ENCODE data around the gene PGF. TPM values are rescaled to one million over a fixed set of nuclear protein-coding genes. Genes with fewer than 3 reads are reported as not detected.

The PGF gene
- total and polyA plus RNA-seq, 2 of the 13 experiments (the other 11 are each of a cell fraction or from before 2014, with no cell fraction given): 10.7 to 27.5 TPM

- TF ChIP-seq ZNF256 (CRISPR knock-in tag; conservative IDR thresholded peaks at IDR 0.05) (0 out of 2 replicates have a peak, but pooled peaks have one; percentile 59), MIXL1 (CRISPR knock-in tag; IDR thresholded peaks at IDR 0.05) (0 out of 2 replicates have a peak, but pooled peaks have one; percentile 27), MXD1 (CRISPR knock-in tag; IDR thresholded peaks at IDR 0.05) (peak; percentile 86; the same call in 1 of the 2 replicates), SPEN (CRISPR knock-in tag; IDR thresholded peaks at IDR 0.05; ENCODE audit: low read depth) (peak; percentile 47; the same call in 1 of the 2 replicates), NRL (CRISPR knock-in tag; IDR thresholded peaks at IDR 0.05; ENCODE audit: borderline replicate concordance) (no peak), ZNF556 (CRISPR knock-in tag; IDR thresholded peaks at IDR 0.05; ENCODE audit: borderline replicate concordance) (peak; percentile 45; the same call in 1 of the 2 replicates), LCORL (IDR thresholded peaks at IDR 0.05) (no peak), LCORL (CRISPR knock-in tag; IDR thresholded peaks at IDR 0.05) (0 out of 2 replicates have a peak, but pooled peaks have one; percentile 12), ZEB1 (IDR thresholded peaks at IDR 0.05; ENCODE audit: insufficient replicate concordance, low read depth) (peak; percentile 72), GABPA (IDR thresholded peaks at IDR 0.05; ENCODE audit: low read depth, low read length) (peak; percentile 93), GABPA (CRISPR knock-in tag; IDR thresholded peaks at IDR 0.05; ENCODE audit: low read depth) (peak; percentile 98), ZNF777 (CRISPR knock-in tag; IDR thresholded peaks at IDR 0.05) (peak; percentile 90), POLR2A (IDR thresholded peaks at IDR 0.05; ENCODE audit: insufficient read depth in 1 of 2, low read depth in 2 of 2, low read length in 2 of 2) (peak; percentile 29 to 72), GATAD1 (CRISPR knock-in tag; IDR thresholded peaks at IDR 0.05) (peak; percentile 94), GZF1 (CRISPR knock-in tag; IDR thresholded peaks at IDR 0.05) (peak; percentile 80; the same call in 1 of the 2 replicates), CENPX (CRISPR knock-in tag; IDR thresholded peaks at IDR 0.05) (no peak), SIN3A (IDR thresholded peaks at IDR 0.05; ENCODE audit: borderline replicate concordance, low read depth, low read length) (peak; percentile 78; the same call in 1 of the 2 replicates), TARDBP (CRISPR knock-in tag; IDR thresholded peaks at IDR 0.05) (peak; percentile 59; the same call in 1 of the 2 replicates), ZBTB2 (CRISPR knock-in tag; IDR thresholded peaks at IDR 0.05; ENCODE audit: low read depth) (no peak), HMG20B (CRISPR knock-in tag; conservative IDR thresholded peaks at IDR 0.05) (no peak; the same call in 1 of the 2 replicates), ZNF724P (CRISPR knock-in tag; IDR thresholded peaks at IDR 0.05; ENCODE audit: borderline replicate concordance) (no peak), EED (CRISPR knock-in tag; IDR thresholded peaks at IDR 0.05) (no peak), EP300 (IDR thresholded peaks at IDR 0.05; ENCODE audit: low read depth in 2 of 2, low read length in 2 of 2) (no peak), EP300 (CRISPR knock-in tag; IDR thresholded peaks at IDR 0.05; ENCODE audit: borderline replicate concordance) (0 out of 2 replicates have a peak, but pooled peaks have one; percentile 8)
- TF ChIP-seq, protein P1, sequence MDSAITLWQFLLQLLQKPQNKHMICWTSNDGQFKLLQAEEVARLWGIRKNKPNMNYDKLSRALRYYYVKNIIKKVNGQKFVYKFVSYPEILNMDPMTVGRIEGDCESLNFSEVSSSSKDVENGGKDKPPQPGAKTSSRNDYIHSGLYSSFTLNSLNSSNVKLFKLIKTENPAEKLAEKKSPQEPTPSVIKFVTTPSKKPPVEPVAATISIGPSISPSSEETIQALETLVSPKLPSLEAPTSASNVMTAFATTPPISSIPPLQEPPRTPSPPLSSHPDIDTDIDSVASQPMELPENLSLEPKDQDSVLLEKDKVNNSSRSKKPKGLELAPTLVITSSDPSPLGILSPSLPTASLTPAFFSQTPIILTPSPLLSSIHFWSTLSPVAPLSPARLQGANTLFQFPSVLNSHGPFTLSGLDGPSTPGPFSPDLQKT (CRISPR knock-in tag; IDR thresholded peaks at IDR 0.05; ENCODE audit: borderline replicate concordance): peak; percentile 85; the same call in 1 of the 2 replicates
- TF ChIP-seq, protein P2, sequence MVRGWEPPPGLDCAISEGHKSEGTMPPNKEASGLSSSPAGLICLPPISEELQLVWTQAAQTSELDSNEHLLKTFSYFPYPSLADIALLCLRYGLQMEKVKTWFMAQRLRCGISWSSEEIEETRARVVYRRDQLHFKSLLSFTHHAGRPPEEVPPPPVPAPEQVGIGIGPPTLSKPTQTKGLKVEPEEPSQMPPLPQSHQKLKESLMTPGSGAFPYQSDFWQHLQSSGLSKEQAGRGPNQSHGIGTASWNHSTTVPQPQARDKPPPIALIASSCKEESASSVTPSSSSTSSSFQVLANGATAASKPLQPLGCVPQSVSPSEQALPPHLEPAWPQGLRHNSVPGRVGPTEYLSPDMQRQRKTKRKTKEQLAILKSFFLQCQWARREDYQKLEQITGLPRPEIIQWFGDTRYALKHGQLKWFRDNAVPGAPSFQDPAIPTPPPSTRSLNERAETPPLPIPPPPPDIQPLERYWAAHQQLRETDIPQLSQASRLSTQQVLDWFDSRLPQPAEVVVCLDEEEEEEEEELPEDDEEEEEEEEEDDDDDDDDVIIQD (CRISPR knock-in tag; IDR thresholded peaks at IDR 0.05; ENCODE audit: low read depth): 0 out of 2 replicates have a peak, but pooled peaks have one; percentile 58
These were observed 47.2 kb upstream of the PGF start, which contains the start of gene EIF2B2 (continued) for GRCh38 chr14:75002392-75003249.
